RPMI7951 (cell line): Measurements from ENCODE around the gene HSF4. TPM values are rescaled to one million over a fixed set of nuclear protein-coding genes. Genes with fewer than 3 reads are reported as not detected.

ENCODE experiments used
- total RNA-seq: library from RNA; depleted of rRNA; stranded (reverse); fragments of >200 nt; shearing (Covaris generic); gene quantifications from 2 replicates; pipeline ENCODE4 v1.2.3, GENCODE V29; 2014; rRNA removed

HSF4 gene
- total RNA-seq, 1 experiment from 2014 or later = 3.7 TPM

Other genes starting within 250 kb of the HSF4 start
- not detected in 2 replicates for gene CDH16, start 245.9 kb upstream of the HSF4 start, total RNA-seq
- 3.4 and 5.1 TPM in 2 replicates for gene RRAD, start 239.2 kb upstream of the HSF4 start, total RNA-seq
- 254 and 336 TPM in 2 replicates for gene CIAO2B, start 230.3 kb upstream of the HSF4 start, total RNA-seq
- 19.2 and 21.3 TPM in 2 replicates for gene CES2, start 229.2 kb upstream of the HSF4 start, total RNA-seq
- gene CES3, start 203.5 kb upstream of the HSF4 start, total RNA-seq = 0.10 TPM in 1 of 2 replicates, not detected in the other
- gene CES4A, start 176.2 kb upstream of the HSF4 start, total RNA-seq = 0.72 TPM in 1 of 2 replicates, not detected in the other
- gene CBFB, start 135.6 kb upstream of the HSF4 start, total RNA-seq = 98.3 and 105 TPM in 2 replicates
- 13.7 and 18.0 TPM in 2 replicates for gene PHAF1, start 54.8 kb upstream of the HSF4 start, total RNA-seq
- gene B3GNT9, start 13.7 kb upstream of the HSF4 start, total RNA-seq = 24.0 and 25.6 TPM in 2 replicates
- 13.0 and 29.5 TPM in 2 replicates for gene TRADD, start 4.8 kb upstream of the HSF4 start, total RNA-seq
- gene FBXL8, start 4.8 kb upstream of the HSF4 start, total RNA-seq = 4.2 and 10.2 TPM in 2 replicates
- gene NOL3, start 5.8 kb downstream of the HSF4 start, total RNA-seq = 29.4 and 32.3 TPM in 2 replicates
- 4.2 and 7.8 TPM in 2 replicates for gene MATCAP1, start 19.2 kb downstream of the HSF4 start, total RNA-seq
- 0.39 and 0.60 TPM in 2 replicates for gene EXOC3L1, start 25.4 kb downstream of the HSF4 start, total RNA-seq
- gene E2F4, start 27.4 kb downstream of the HSF4 start, total RNA-seq = 67.9 and 75.9 TPM in 2 replicates
- 0.48 and 0.78 TPM in 2 replicates for gene ELMO3, start 34.4 kb downstream of the HSF4 start, total RNA-seq
- 37.1 and 48.5 TPM in 2 replicates for gene TMEM208, start 62.4 kb downstream of the HSF4 start, total RNA-seq
- 33.6 and 37.2 TPM in 2 replicates for gene FHOD1, start 82.7 kb downstream of the HSF4 start, total RNA-seq
- gene SLC9A5, start 84.2 kb downstream of the HSF4 start, total RNA-seq = 0.98 and 1.1 TPM in 2 replicates
- 2.9 and 4.9 TPM in 2 replicates for gene PLEKHG4, start 114.8 kb downstream of the HSF4 start, total RNA-seq
- not detected in 2 replicates for gene KCTD19, start 162.0 kb downstream of the HSF4 start, total RNA-seq
- not detected in 2 replicates for gene LRRC36, start 162.1 kb downstream of the HSF4 start, total RNA-seq
- 0.24 and 0.29 TPM in 2 replicates for gene TPPP3, start 228.8 kb downstream of the HSF4 start, total RNA-seq